H9 (cell line): Measurements from ENCODE around the gene IWS1. TPM values are rescaled to one million over a fixed set of nuclear protein-coding genes. Genes with fewer than 3 reads are reported as not detected.

Experiments
- DNase-seq: peaks from one replicate; pipeline ENCODE4 v3.0.0-alpha.2; 2017
- H2AFZ ChIP-seq: one replicate; pipeline ENCODE4 v1.6.1; 2013; ENCODE audit warnings: mild to moderate bottlenecking, low read length, control low read depth, moderate library complexity
- H2AK5ac ChIP-seq: 2 replicates; pipeline ENCODE4 v1.6.1; 2013; ENCODE audit warnings: low read length, control low read depth, mixed read lengths; ENCODE audit not compliant: insufficient read length
- H2BK120ac ChIP-seq: one replicate; pipeline ENCODE4 v1.6.1; 2013; ENCODE audit warnings: low read depth, mild to moderate bottlenecking, low read length, control low read depth, inconsistent platforms; ENCODE audit not compliant: poor library complexity, severe bottlenecking
- H2BK12ac ChIP-seq: 2 replicates; pipeline ENCODE4 v1.6.1; 2013; ENCODE audit warnings: low read length, control low read depth, mixed read lengths, low read depth; ENCODE audit not compliant: insufficient read length
- H2BK15ac ChIP-seq: 2 replicates; pipeline ENCODE4 v1.6.1; 2013; ENCODE audit warnings: low read depth, low read length, control low read depth
- H2BK20ac ChIP-seq: one replicate; pipeline ENCODE4 v1.6.1; 2013; ENCODE audit warnings: low read depth, mild to moderate bottlenecking, low read length, control low read depth, inconsistent platforms; ENCODE audit not compliant: poor library complexity, severe bottlenecking
- H2BK5ac ChIP-seq: 2 replicates; pipeline ENCODE4 v1.6.1; 2013; ENCODE audit warnings: low read length, control low read depth, mixed read lengths; ENCODE audit not compliant: insufficient read length
- H3K14ac ChIP-seq: 2 replicates; pipeline ENCODE4 v1.6.1; 2013; ENCODE audit warnings: low read length, control low read depth; ENCODE audit not compliant: insufficient read depth
- H3K18ac ChIP-seq: 2 replicates; pipeline ENCODE4 v1.6.1; 2013; ENCODE audit warnings: low read depth, mild to moderate bottlenecking, mixed read lengths, low read length, control low read depth; ENCODE audit not compliant: insufficient read length
- H3K23ac ChIP-seq: 2 replicates; pipeline ENCODE4 v1.6.1; 2013; ENCODE audit warnings: low read length, control low read depth, mixed read lengths, low read depth; ENCODE audit not compliant: insufficient read length
- H3K23me2 ChIP-seq: 2 replicates; pipeline ENCODE4 v1.6.1; 2013; ENCODE audit warnings: low read depth, mild to moderate bottlenecking, mixed read lengths, low read length, control low read depth; ENCODE audit not compliant: insufficient read length, poor library complexity, severe bottlenecking
- H3K27ac ChIP-seq: 2 replicates; pipeline ENCODE4 v1.5.1; 2013; ENCODE audit warnings: low read length, control low read depth, mixed read lengths, low read depth; ENCODE audit not compliant: insufficient read length
- H3K27me3 ChIP-seq: 2 replicates; pipeline ENCODE4 v1.6.1; 2013; ENCODE audit warnings: low read length, control low read depth, inconsistent platforms; ENCODE audit not compliant: insufficient read depth
- H3K4ac ChIP-seq: 2 replicates; pipeline ENCODE4 v1.6.1; 2013; ENCODE audit warnings: low read depth, mild to moderate bottlenecking, control low read depth, inconsistent platforms, low read length, moderate library complexity
- H3K4me1 ChIP-seq: 2 replicates; pipeline ENCODE4 v1.6.1; 2013; ENCODE audit warnings: low read length, control low read depth, inconsistent platforms; ENCODE audit not compliant: insufficient read depth
- H3K4me2 ChIP-seq: 2 replicates; pipeline ENCODE4 v1.6.1; 2013; ENCODE audit warnings: low read length, control low read depth, mixed read lengths; ENCODE audit not compliant: insufficient read length, insufficient read depth
- H3K56ac ChIP-seq: 2 replicates; pipeline ENCODE4 v1.6.1; 2013; ENCODE audit warnings: low read depth, mild to moderate bottlenecking, mixed read lengths, low read length, control low read depth; ENCODE audit not compliant: insufficient read length
- H3K79me1 ChIP-seq: 2 replicates; pipeline ENCODE4 v1.6.1; 2013; ENCODE audit warnings: low read depth, mild to moderate bottlenecking, moderate library complexity, low read length, control low read depth, inconsistent platforms; ENCODE audit not compliant: insufficient read depth, poor library complexity, severe bottlenecking
- H3K79me2 ChIP-seq: 2 replicates; pipeline ENCODE4 v1.6.1; 2013; ENCODE audit warnings: low read length, control low read depth, inconsistent platforms; ENCODE audit not compliant: insufficient read depth
- H3K9ac ChIP-seq: 2 replicates; pipeline ENCODE4 v1.6.1; 2013; ENCODE audit warnings: low read length, control low read depth, mixed read lengths; ENCODE audit not compliant: insufficient read length; ENCODE audit errors: extremely low read depth
- H3K9me3 ChIP-seq: one replicate; pipeline ENCODE4 v1.6.1; 2013; ENCODE audit warnings: low read depth, low read length, inconsistent platforms; ENCODE audit not compliant: control insufficient read depth
- H3T11ph ChIP-seq: one replicate; pipeline ENCODE4 v1.6.1; 2013; ENCODE audit warnings: mild to moderate bottlenecking, low read length, control low read depth, inconsistent platforms
- H4K20me1 ChIP-seq: one replicate; pipeline ENCODE4 v1.6.1; 2013; ENCODE audit not compliant: control insufficient read depth, insufficient read length, insufficient read depth
- H4K5ac ChIP-seq: 2 replicates; pipeline ENCODE4 v1.6.1; 2013; ENCODE audit warnings: low read depth, mild to moderate bottlenecking, mixed read lengths, low read length, control low read depth; ENCODE audit not compliant: insufficient read length
- H4K8ac ChIP-seq: replicated peaks from 2 replicates; pipeline ENCODE4 v1.6.1; 2013; ENCODE audit warnings: low read length, control low read depth, mixed read lengths, low read depth; ENCODE audit not compliant: insufficient read length
- H4K91ac ChIP-seq: 2 replicates; pipeline ENCODE4 v1.6.1; 2013; ENCODE audit warnings: low read depth, mild to moderate bottlenecking, moderate library complexity, mixed read lengths, low read length, control low read depth; ENCODE audit not compliant: insufficient read length
- H3K27ac Mint-ChIP-seq, 3 experiments: 2 replicates in 2 of 3; 3 replicates in 1 of 3; pipeline ENCODE4 v1.8.0; 2020 to 2021; ENCODE audit warnings: mixed read lengths in 3 of 3, mild to moderate bottlenecking in 1 of 3, moderate library complexity in 1 of 3
- H3K27me3 Mint-ChIP-seq: 2 replicates; pipeline ENCODE4 v1.8.0; 2021; ENCODE audit warnings: low read depth, mild to moderate bottlenecking, moderate library complexity, mixed read lengths
- H3K36me3 Mint-ChIP-seq, 3 experiments: 2 replicates in 2 of 3; 3 replicates in 1 of 3; pipeline ENCODE4 v1.8.0; 2020 to 2021; ENCODE audit warnings: low read depth in 3 of 3, mixed read lengths in 3 of 3; ENCODE audit not compliant: insufficient read depth in 1 of 3
- H3K4me1 Mint-ChIP-seq, 2 experiments: 2 replicates each; pipeline ENCODE4 v1.8.0; 2020; ENCODE audit warnings: mixed read lengths in 2 of 2
- H3K4me3 Mint-ChIP-seq, 2 experiments: 2 replicates in 1 of 2; 3 replicates in 1 of 2; pipeline ENCODE4 v1.8.0; 2020 to 2021; ENCODE audit warnings: mild to moderate bottlenecking in 2 of 2, mixed read lengths in 2 of 2, moderate library complexity in 1 of 2
- H3K9me3 Mint-ChIP-seq, 2 experiments: 2 replicates in 1 of 2; 3 replicates in 1 of 2; pipeline ENCODE4 v1.8.0; 2020; ENCODE audit warnings: mild to moderate bottlenecking in 2 of 2, mixed read lengths in 2 of 2, moderate library complexity in 1 of 2
- CTCF ChIP-seq: fragments of 200-600 bp; sonication (generic); conservative IDR thresholded peaks from 3 replicates; pipeline ENCODE4 v1.8.0; 2021; ENCODE audit warnings: antibody characterized with exemption, mild to moderate bottlenecking
- WGBS: extraction: QIAGEN DNeasy Blood & Tissue Kit; methylation state at CpG from one replicate; pipeline ENCODE4 v1.1.7; 2013; ENCODE audit warnings: missing lambda C conversion rate, low lambda C conversion rate, mixed read lengths; ENCODE audit not compliant: insufficient read length; ENCODE audit errors: extremely low coverage; 5-methylcytosine and 5-hydroxymethylcytosine counted together
- total RNA-seq: library from RNA; stranded (reverse); gene quantifications from 2 replicates; pipeline ENCODE4 v1.2.1, GENCODE V29; 2021

The IWS1 gene
- total RNA-seq, 1 experiment from 2014 or later = 66.2 TPM

GRCh38 chr2:127482031-127482430 lies 44.3 kb downstream of the IWS1 start:
- peak overlapping the region; percentile 52 to 78 (median 72); a peak in 5 of 7 replicates for H3K27ac Mint-ChIP-seq
- Histone ChIP-seq H2BK20ac (no peak overlapping the region), H3K4me2 (no peak overlapping the region), H3K27ac (no peak overlapping the region), H3K23ac (no peak overlapping the region), H4K91ac (no peak overlapping the region), H4K20me1 (no peaks in the 10 kb centered on the region), H3K79me2 (no peaks in the 10 kb centered on the region), H3K56ac (no peak overlapping the region), H3K9me3 (no peaks in the 10 kb centered on the region), H2AK5ac (no peak overlapping the region), H3K9ac (no peak overlapping the region), H2BK12ac (no peak overlapping the region), H2BK5ac (no peak overlapping the region), H3K18ac (no peak overlapping the region), H3K23me2 (no peaks in the 10 kb centered on the region), H3K14ac (no peak overlapping the region), H3K4ac (no peak overlapping the region), H4K5ac (no peak overlapping the region), H2AFZ (no peak overlapping the region), H3K27me3 (no peaks in the 10 kb centered on the region), H4K8ac (no peak overlapping the region), H3T11ph (no peak overlapping the region), H2BK120ac (no peak overlapping the region), H3K4me1 (peaks cover 8% of the 10 kb centered on the region), H2BK15ac (no peak overlapping the region), H3K79me1 (no peaks in the 10 kb centered on the region)
- H3K9me3 Mint-ChIP-seq = no peaks in the 10 kb centered on the region
- H3K4me1 Mint-ChIP-seq = peaks cover 32% of the 10 kb centered on the region in 2 experiments
- no peaks in the 10 kb centered on the region for H3K27me3 Mint-ChIP-seq
- TF ChIP-seq CTCF = no peak
- no peak overlapping the region for H3K4me3 Mint-ChIP-seq
- DNase-seq = no peak
- H3K36me3 Mint-ChIP-seq = peaks cover 35 to 61% (median 57%) of the 10 kb centered on the region in 3 experiments; a peak in 6 of 7 replicates
- no CpG with 5 or more reads among the region's 2 CpGs for WGBS
